Kidney epithelial cell (primary cell): ENCODE results near the gene FBXW5. TPM values are rescaled to one million over a fixed set of nuclear protein-coding genes. Genes with fewer than 3 reads are reported as not detected.

Experiments
- DNase-seq: peaks from one replicate; pipeline ENCODE4 v3.0.0-alpha.2; 2010; ENCODE audit warnings: low read depth
- H3K27me3 ChIP-seq: 2 replicates; pipeline ENCODE4 v1.6.0; 2011; ENCODE audit warnings: low read length; ENCODE audit not compliant: control insufficient read depth, insufficient read depth
- H3K36me3 ChIP-seq: 2 replicates; pipeline ENCODE4 v1.5.1; 2011; ENCODE audit warnings: low read length; ENCODE audit not compliant: control insufficient read depth, insufficient read depth
- H3K4me3 ChIP-seq: 2 replicates; pipeline ENCODE4 v1.5.1; 2011; ENCODE audit warnings: low read depth, mild to moderate bottlenecking, control low read depth, low read length
- CTCF ChIP-seq: IDR thresholded peaks from 2 replicates; pipeline ENCODE4 v1.5.1; 2011; ENCODE audit warnings: mild to moderate bottlenecking, moderate library complexity, low read length, control low read depth, inconsistent platforms; ENCODE audit not compliant: insufficient read depth, poor library complexity, severe bottlenecking
- total RNA-seq: library from RNA; depleted of rRNA; stranded (reverse); fragments of >200 nt; gene quantifications from 2 replicates; pipeline ENCODE4 v1.2.3, GENCODE V29; 2015

Gene FBXW5
- total RNA-seq, 1 donor from 2014 or later: 174 TPM

- H3K36me3 ChIP-seq: peaks cover 1% of the 10 kb centered on the region
- H3K4me3 ChIP-seq: no peak overlapping the region
- DNase-seq: no peak
- no peak for TF ChIP-seq CTCF
- H3K27me3 ChIP-seq: no peaks in the 10 kb centered on the region
Observed at GRCh38 chr9:136925414-136926153, 19.0 kb downstream of the FBXW5 start.

GRCh38 chr9:136923881-136924280 is 20.7 kb downstream of the FBXW5 start:
- no peak for DNase-seq
- H3K4me3 ChIP-seq: no peak overlapping the region
- no peak for TF ChIP-seq CTCF
- H3K36me3 ChIP-seq: peaks cover 1% of the 10 kb centered on the region
- no peaks in the 10 kb centered on the region for H3K27me3 ChIP-seq

- no peak for DNase-seq
- no peak for TF ChIP-seq CTCF
- H3K36me3 ChIP-seq: peaks cover 1% of the 10 kb centered on the region
- no peaks in the 10 kb centered on the region for H3K27me3 ChIP-seq
- H3K4me3 ChIP-seq: no peak overlapping the region
Observed at GRCh38 chr9:136922540-136922939, 22.0 kb downstream of the FBXW5 start.

- peaks cover 1% of the 10 kb centered on the region for H3K36me3 ChIP-seq
- DNase-seq: no peak
Observed at GRCh38 chr9:136921718-136922117, 22.8 kb downstream of the FBXW5 start.

GRCh38 chr9:136921307-136921706 is 23.2 kb downstream of the FBXW5 start:
- Histone ChIP-seq H3K27me3 (no peaks in the 10 kb centered on the region), H3K4me3 (no peak overlapping the region), H3K36me3 (peaks cover 1% of the 10 kb centered on the region)
- DNase-seq: no peak
- TF ChIP-seq CTCF: no peak

More at GRCh38 chr9:136921718-136922117, 22.8 kb downstream of the FBXW5 start:
- Histone ChIP-seq H3K27me3 (no peaks in the 10 kb centered on the region), H3K4me3 (no peak overlapping the region)
- TF ChIP-seq CTCF: no peak

GRCh38 chr9:136920734-136921231 is 23.8 kb downstream of the FBXW5 start:
- Histone ChIP-seq H3K36me3 (peaks cover 1% of the 10 kb centered on the region), H3K27me3 (no peaks in the 10 kb centered on the region), H3K4me3 (no peak overlapping the region)
- DNase-seq: no peak
- no peak for TF ChIP-seq CTCF
